Suprapubic skin (tissue), 4 donors: ENCODE data around the gene NR6A1. TPM values are rescaled to one million over a fixed set of nuclear protein-coding genes. Genes with fewer than 3 reads are reported as not detected.
A peak's percentile ranks its signal among the peaks of the same experiment; 100 is the strongest.

Experiments used
- DNase-seq, 2 donors: peaks; one replicate each; pipeline ENCODE4 v3.0.0-alpha.2; 2019; ENCODE audit warnings: low spot score in 2 of 2
- H3K27ac ChIP-seq: fragments of 200-600 bp; sonication (generic); one replicate; pipeline ENCODE4 v1.5.1; 2019
- H3K27me3 ChIP-seq: fragments of 200-600 bp; sonication (generic); one replicate; pipeline ENCODE4 v1.5.1; 2019
- H3K36me3 ChIP-seq: fragments of 200-600 bp; sonication (generic); one replicate; pipeline ENCODE4 v1.5.1; 2019
- H3K4me1 ChIP-seq: fragments of 200-600 bp; sonication (generic); one replicate; pipeline ENCODE4 v1.5.1; 2019
- H3K4me3 ChIP-seq: fragments of 200-600 bp; sonication (generic); one replicate; pipeline ENCODE4 v1.5.1; 2019; ENCODE audit warnings: mild to moderate bottlenecking
- H3K9me3 ChIP-seq: fragments of 200-600 bp; sonication (generic); one replicate; pipeline ENCODE4 v1.5.1; 2019
- CTCF ChIP-seq, 2 donors: fragments of 200-600 bp in 1 of 2; fragments of 450-650 bp in 1 of 2; sonication (generic) in 1 of 2; IDR thresholded peaks; one replicate each; pipeline ENCODE4 v1.5.1; 2016 to 2019; ENCODE audit warnings: antibody characterized with exemption in 2 of 2, mild to moderate bottlenecking in 1 of 2, moderate library complexity in 1 of 2
- EP300 ChIP-seq: sonication (generic); formaldehyde crosslinking; IDR thresholded peaks from one replicate; pipeline ENCODE4 v1.6.1; 2017; ENCODE audit warnings: antibody characterized with exemption
- POLR2A ChIP-seq, 2 donors: fragments of 450-650 bp; IDR thresholded peaks; one replicate each; pipeline ENCODE4 v1.6.1; 2017; ENCODE audit warnings: antibody characterized with exemption in 2 of 2, mild to moderate bottlenecking in 2 of 2, moderate library complexity in 2 of 2
- POLR2AphosphoS5 ChIP-seq, 3 donors: sonication (generic); formaldehyde crosslinking; IDR thresholded peaks; one replicate each; pipeline ENCODE4 v1.6.1; 2017; ENCODE audit warnings: antibody characterized with exemption in 3 of 3
- WGBS: methylation state at CpG from one replicate; pipeline ENCODE4 v1.1.5; 2018; 5-methylcytosine and 5-hydroxymethylcytosine counted together
- total RNA-seq, 4 donors: library from RNA; depleted of rRNA; stranded (reverse); fragments of >200 nt; gene quantifications; one replicate each; pipeline ENCODE4 v1.1.0, GENCODE V29; 2016

NR6A1 gene
- total RNA-seq, 4 donors from 2014 or later = 6.5 to 10.1 (median 6.8) TPM

- H3K27me3 ChIP-seq = no peaks in the 10 kb centered on the region
- no peak overlapping the region for H3K4me3 ChIP-seq
- TF ChIP-seq CTCF (IDR thresholded peaks at IDR 0.05) = no peak
- TF ChIP-seq EP300 = no peak
- TF ChIP-seq POLR2AphosphoS5 (IDR thresholded peaks at IDR 0.05) = no peak
- TF ChIP-seq POLR2A (IDR thresholded peaks at IDR 0.05) = no peak
- peaks cover 4% of the 10 kb centered on the region for H3K36me3 ChIP-seq
- WGBS = 79% methylated on average over 13 of the region's 13 CpGs
- DNase-seq = peak; percentile 56 to 67
- peak overlapping the region; percentile 16 for H3K27ac ChIP-seq
- peaks cover 27% of the 10 kb centered on the region for H3K4me1 ChIP-seq
- no peaks in the 10 kb centered on the region for H3K9me3 ChIP-seq
Measured at GRCh38 chr9:124782661-124783574, 11.8 kb upstream of the NR6A1 start.

- Histone ChIP-seq H3K27ac (peak overlapping the region; percentile 16), H3K36me3 (peaks cover 3% of the 10 kb centered on the region), H3K9me3 (no peaks in the 10 kb centered on the region), H3K27me3 (no peaks in the 10 kb centered on the region), H3K4me3 (no peak overlapping the region), H3K4me1 (peaks cover 33% of the 10 kb centered on the region)
- TF ChIP-seq POLR2AphosphoS5 (IDR thresholded peaks at IDR 0.05) = no peak
- TF ChIP-seq EP300 = no peak
- TF ChIP-seq POLR2A (IDR thresholded peaks at IDR 0.05) = no peak
- no peak for TF ChIP-seq CTCF (IDR thresholded peaks at IDR 0.05)
- peak in 1 of 2 donors; percentile 53 for DNase-seq
- 80% methylated on average over 3 of the region's 3 CpGs for WGBS
Measured at GRCh38 chr9:124781967-124782660, 11.0 kb upstream of the NR6A1 start.

- peak in 1 of 2 donors; percentile 47 for DNase-seq
- 96% methylated on average over 4 of the region's 4 CpGs for WGBS
Measured at GRCh38 chr9:124780757-124781151, 9.6 kb upstream of the NR6A1 start.

GRCh38 chr9:124780060-124780756, 9.1 kb upstream of the NR6A1 start:
- Histone ChIP-seq H3K4me1 (peaks cover 41% of the 10 kb centered on the region), H3K27me3 (no peaks in the 10 kb centered on the region), H3K36me3 (no peaks in the 10 kb centered on the region), H3K9me3 (no peaks in the 10 kb centered on the region), H3K4me3 (no peak overlapping the region), H3K27ac (peak overlapping the region; percentile 7)
- 60% methylated on average over 8 of the region's 14 CpGs for WGBS
- TF ChIP-seq POLR2AphosphoS5 (IDR thresholded peaks at IDR 0.05) = no peak
- TF ChIP-seq POLR2A (IDR thresholded peaks at IDR 0.05) = no peak
- TF ChIP-seq CTCF (IDR thresholded peaks at IDR 0.05) = no peak
- no peak for TF ChIP-seq EP300
- peak; percentile 80 for DNase-seq

More at GRCh38 chr9:124780757-124781151, 9.6 kb upstream of the NR6A1 start:
- Histone ChIP-seq H3K9me3 (no peaks in the 10 kb centered on the region), H3K4me1 (peaks cover 41% of the 10 kb centered on the region), H3K27me3 (no peaks in the 10 kb centered on the region), H3K4me3 (no peak overlapping the region), H3K36me3 (no peaks in the 10 kb centered on the region), H3K27ac (no peak overlapping the region)
- TF ChIP-seq CTCF (IDR thresholded peaks at IDR 0.05) = no peak
- no peak for TF ChIP-seq POLR2AphosphoS5 (IDR thresholded peaks at IDR 0.05)
- no peak for TF ChIP-seq POLR2A (IDR thresholded peaks at IDR 0.05)
- no peak for TF ChIP-seq EP300
